GM12878 (cell line): Measurements from ENCODE around the gene LBHD1. TPM values are rescaled to one million over a fixed set of nuclear protein-coding genes. Genes with fewer than 3 reads are reported as not detected.

Experiments used
- BHLHE40 ChIP-seq, 2 experiments: fragments of 450-650 bp in 1 of 2; IDR thresholded peaks; 2 replicates each; pipeline ENCODE4 v1.6.1; 2011 to 2017; ENCODE audit warnings: low read depth in 2 of 2, borderline replicate concordance in 1 of 2, improper control_type of control experiment in 1 of 2, low read length in 1 of 2, mild to moderate bottlenecking in 1 of 2
- EGR1 ChIP-seq, 2 experiments: IDR thresholded peaks; 1 replicate in 1 of 2; 2 replicates in 1 of 2; pipeline ENCODE4 v1.6.1; 2011 to 2012; ENCODE audit warnings: low read depth in 2 of 2, low read length in 2 of 2, borderline replicate concordance in 1 of 2, mild to moderate bottlenecking in 1 of 2, moderate library complexity in 1 of 2
- FOXM1 ChIP-seq: IDR thresholded peaks from 2 replicates; pipeline ENCODE4 v1.6.1; 2012; ENCODE audit warnings: low read depth, mild to moderate bottlenecking, inconsistent platforms, low read length, moderate library complexity
- KAT2A ChIP-seq: conservative IDR thresholded peaks from 2 replicates; pipeline ENCODE4 v1.6.1; 2011; ENCODE audit warnings: low read depth, low read length; ENCODE audit not compliant: control insufficient read depth
- MEF2A ChIP-seq: IDR thresholded peaks from 2 replicates; pipeline ENCODE4 v1.6.1; 2011; ENCODE audit warnings: low read depth, mild to moderate bottlenecking, low read length, moderate library complexity; ENCODE audit not compliant: insufficient read depth
- NFYA ChIP-seq: IDR thresholded peaks from 2 replicates; pipeline ENCODE4 v1.6.1; 2011; ENCODE audit warnings: low read depth, mild to moderate bottlenecking, low read length, improper control_type of control experiment, borderline replicate concordance
- RELA ChIP-seq: fragments of 450-650 bp; IDR thresholded peaks from 2 replicates; pipeline ENCODE4 v1.8.0; 2014; ENCODE audit warnings: borderline replicate concordance; ENCODE audit not compliant: partially characterized antibody
- SIX5 ChIP-seq: IDR thresholded peaks from 2 replicates; pipeline ENCODE4 v1.6.1; 2011; ENCODE audit warnings: mild to moderate bottlenecking, low read depth, low read length, moderate library complexity; ENCODE audit not compliant: severe bottlenecking
- YY1 ChIP-seq: IDR thresholded peaks from 2 replicates; pipeline ENCODE4 v1.6.1; 2011; ENCODE audit warnings: low read depth, mild to moderate bottlenecking, low read length
- polyA plus RNA-seq, 11 experiments: library from polyadenylated mRNA; depleted of rRNA in 4 of 11; unstranded in 6 of 11; stranded (reverse) in 5 of 11; fragments of >200 nt; fragmentation: Nextera tagmentation in 4 of 11; fragmentation: Illumina TruSeq in 1 of 11; extraction: Ambion mirVana in 4 of 11; extraction: Trizol in 1 of 11; gene quantifications; 1 replicate in 1 of 11; 2 replicates in 10 of 11; pipeline versions ENCODE4 v1.2.1 to v1.2.3, GENCODE V29; 2011 to 2016; ENCODE audit warnings: inconsistent platforms in 2 of 11, missing spikeins in 2 of 11, low read depth in 1 of 11
- total RNA-seq, 4 experiments: library from RNA; depleted of rRNA in 3 of 4; stranded (reverse); fragments of >200 nt in 3 of 4; fragmentation: Illumina TruSeq in 1 of 4; extraction: Trizol in 1 of 4; gene quantifications; 2 replicates each; pipeline versions ENCODE4 v1.2.1 to v1.2.3, GENCODE V29; 2013 to 2021
- TF ChIP-seq, protein P1 (sequence below): IDR thresholded peaks from 2 replicates; pipeline ENCODE4 v1.6.1; 2011; ENCODE audit warnings: low read depth, mild to moderate bottlenecking, low read length, moderate library complexity, borderline replicate concordance; ENCODE audit errors: extremely low read depth
- TF ChIP-seq, protein P2 (sequence below): fragments of 150-350 bp; IDR thresholded peaks from 2 replicates; pipeline ENCODE4 v1.6.1; 2014; ENCODE audit warnings: mild to moderate bottlenecking, low read depth, low read length
- TF ChIP-seq, protein P3 (sequence below): IDR thresholded peaks from 2 replicates; pipeline ENCODE4 v1.6.1; 2012; ENCODE audit warnings: low read depth, low read length, improper control_type of control experiment
- TF ChIP-seq, protein P4 (sequence below): fragments of 450-650 bp; formaldehyde crosslinking; IDR thresholded peaks from 2 replicates; pipeline ENCODE4 v1.4.0; 2020; ENCODE audit warnings: mild to moderate bottlenecking, moderate library complexity
- TF ChIP-seq, protein P5 (sequence below): fragments of 450-650 bp; IDR thresholded peaks from 2 replicates; pipeline ENCODE4 v1.6.1; 2018; ENCODE audit warnings: mild to moderate bottlenecking, low read depth, moderate library complexity; ENCODE audit not compliant: partially characterized antibody
- TF ChIP-seq, protein P6 (sequence below): fragments of 450-650 bp; IDR thresholded peaks from 2 replicates; pipeline ENCODE4 v1.6.1; 2016; ENCODE audit warnings: mild to moderate bottlenecking

The LBHD1 gene
- total and polyA plus RNA-seq, 10 of the 15 experiments (the other 5 are each of a cell fraction or from before 2014, with no cell fraction given) = 0.79 to 12.0 (median 7.6) TPM

DNA sequence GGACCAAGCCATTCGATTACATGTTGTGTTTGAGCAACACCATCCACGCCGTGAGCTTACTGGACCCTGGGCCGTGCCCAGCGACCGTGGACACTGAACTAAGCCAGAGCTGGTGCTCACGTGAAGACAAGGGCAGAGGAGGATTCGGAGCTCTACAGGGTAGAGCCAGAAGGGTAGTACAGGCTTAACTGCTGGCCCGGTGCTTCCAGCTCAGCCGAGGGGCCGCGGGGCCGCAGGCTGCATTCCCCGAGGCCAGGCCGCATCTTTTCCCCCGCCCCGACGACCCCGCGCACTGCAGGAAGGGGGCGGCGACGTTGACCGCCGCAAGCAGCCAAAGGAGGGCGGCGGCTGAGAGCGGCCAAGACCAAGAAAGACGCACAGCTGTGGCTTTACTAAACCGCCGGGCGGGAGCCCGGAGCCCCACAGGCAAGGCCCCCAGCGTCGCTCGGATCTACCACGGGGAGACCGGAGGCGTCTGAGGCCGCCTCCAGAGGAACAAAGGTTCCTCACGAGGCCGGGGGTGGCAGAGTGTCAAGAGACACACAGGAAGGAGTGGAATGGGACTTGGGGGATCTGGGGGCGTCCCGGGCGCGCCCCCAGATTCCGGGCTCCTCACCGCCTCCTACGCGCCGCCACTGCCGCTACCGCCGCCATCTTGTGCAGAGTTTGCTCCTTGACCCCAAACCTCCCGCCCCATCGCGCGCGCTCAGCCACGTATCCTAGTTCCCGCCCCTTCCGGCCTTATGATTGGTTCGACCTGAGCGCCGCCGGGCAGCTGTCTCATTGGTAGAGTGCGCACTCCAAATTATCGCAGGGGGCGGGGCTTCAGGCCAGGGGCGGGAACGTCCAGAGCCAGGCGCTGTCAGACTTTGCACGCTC is 25.9 kb downstream of the LBHD1 start, which contains the start of gene GANAB (continued):
- TF ChIP-seq EGR1 (IDR thresholded peaks at IDR 0.05; ENCODE audit: borderline replicate concordance in 1 of 2, low read depth in 2 of 2, low read length in 2 of 2) (peak in 1 of 2 experiments; percentile 93; a peak in 2 of 3 replicates), FOXM1 (no peak), NFYA (no peak), MEF2A (no peak), BHLHE40 (IDR thresholded peaks at IDR 0.05; ENCODE audit: borderline replicate concordance in 1 of 2, low read depth in 2 of 2, low read length in 1 of 2) (peak; percentile 3 to 7; a peak in 1 of 4 replicates), RELA (no peak), SIX5 (no peak), YY1 (peak; percentile 99), KAT2A (no peak)
- TF ChIP-seq, protein P1, sequence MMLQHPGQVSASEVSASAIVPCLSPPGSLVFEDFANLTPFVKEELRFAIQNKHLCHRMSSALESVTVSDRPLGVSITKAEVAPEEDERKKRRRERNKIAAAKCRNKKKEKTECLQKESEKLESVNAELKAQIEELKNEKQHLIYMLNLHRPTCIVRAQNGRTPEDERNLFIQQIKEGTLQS = no peak
- TF ChIP-seq, protein P2, sequence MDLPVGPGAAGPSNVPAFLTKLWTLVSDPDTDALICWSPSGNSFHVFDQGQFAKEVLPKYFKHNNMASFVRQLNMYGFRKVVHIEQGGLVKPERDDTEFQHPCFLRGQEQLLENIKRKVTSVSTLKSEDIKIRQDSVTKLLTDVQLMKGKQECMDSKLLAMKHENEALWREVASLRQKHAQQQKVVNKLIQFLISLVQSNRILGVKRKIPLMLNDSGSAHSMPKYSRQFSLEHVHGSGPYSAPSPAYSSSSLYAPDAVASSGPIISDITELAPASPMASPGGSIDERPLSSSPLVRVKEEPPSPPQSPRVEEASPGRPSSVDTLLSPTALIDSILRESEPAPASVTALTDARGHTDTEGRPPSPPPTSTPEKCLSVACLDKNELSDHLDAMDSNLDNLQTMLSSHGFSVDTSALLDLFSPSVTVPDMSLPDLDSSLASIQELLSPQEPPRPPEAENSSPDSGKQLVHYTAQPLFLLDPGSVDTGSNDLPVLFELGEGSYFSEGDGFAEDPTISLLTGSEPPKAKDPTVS = no peak
- TF ChIP-seq, protein P3, sequence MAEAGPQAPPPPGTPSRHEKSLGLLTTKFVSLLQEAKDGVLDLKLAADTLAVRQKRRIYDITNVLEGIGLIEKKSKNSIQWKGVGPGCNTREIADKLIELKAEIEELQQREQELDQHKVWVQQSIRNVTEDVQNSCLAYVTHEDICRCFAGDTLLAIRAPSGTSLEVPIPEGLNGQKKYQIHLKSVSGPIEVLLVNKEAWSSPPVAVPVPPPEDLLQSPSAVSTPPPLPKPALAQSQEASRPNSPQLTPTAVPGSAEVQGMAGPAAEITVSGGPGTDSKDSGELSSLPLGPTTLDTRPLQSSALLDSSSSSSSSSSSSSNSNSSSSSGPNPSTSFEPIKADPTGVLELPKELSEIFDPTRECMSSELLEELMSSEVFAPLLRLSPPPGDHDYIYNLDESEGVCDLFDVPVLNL = peak; percentile 72
- TF ChIP-seq, protein P4, sequence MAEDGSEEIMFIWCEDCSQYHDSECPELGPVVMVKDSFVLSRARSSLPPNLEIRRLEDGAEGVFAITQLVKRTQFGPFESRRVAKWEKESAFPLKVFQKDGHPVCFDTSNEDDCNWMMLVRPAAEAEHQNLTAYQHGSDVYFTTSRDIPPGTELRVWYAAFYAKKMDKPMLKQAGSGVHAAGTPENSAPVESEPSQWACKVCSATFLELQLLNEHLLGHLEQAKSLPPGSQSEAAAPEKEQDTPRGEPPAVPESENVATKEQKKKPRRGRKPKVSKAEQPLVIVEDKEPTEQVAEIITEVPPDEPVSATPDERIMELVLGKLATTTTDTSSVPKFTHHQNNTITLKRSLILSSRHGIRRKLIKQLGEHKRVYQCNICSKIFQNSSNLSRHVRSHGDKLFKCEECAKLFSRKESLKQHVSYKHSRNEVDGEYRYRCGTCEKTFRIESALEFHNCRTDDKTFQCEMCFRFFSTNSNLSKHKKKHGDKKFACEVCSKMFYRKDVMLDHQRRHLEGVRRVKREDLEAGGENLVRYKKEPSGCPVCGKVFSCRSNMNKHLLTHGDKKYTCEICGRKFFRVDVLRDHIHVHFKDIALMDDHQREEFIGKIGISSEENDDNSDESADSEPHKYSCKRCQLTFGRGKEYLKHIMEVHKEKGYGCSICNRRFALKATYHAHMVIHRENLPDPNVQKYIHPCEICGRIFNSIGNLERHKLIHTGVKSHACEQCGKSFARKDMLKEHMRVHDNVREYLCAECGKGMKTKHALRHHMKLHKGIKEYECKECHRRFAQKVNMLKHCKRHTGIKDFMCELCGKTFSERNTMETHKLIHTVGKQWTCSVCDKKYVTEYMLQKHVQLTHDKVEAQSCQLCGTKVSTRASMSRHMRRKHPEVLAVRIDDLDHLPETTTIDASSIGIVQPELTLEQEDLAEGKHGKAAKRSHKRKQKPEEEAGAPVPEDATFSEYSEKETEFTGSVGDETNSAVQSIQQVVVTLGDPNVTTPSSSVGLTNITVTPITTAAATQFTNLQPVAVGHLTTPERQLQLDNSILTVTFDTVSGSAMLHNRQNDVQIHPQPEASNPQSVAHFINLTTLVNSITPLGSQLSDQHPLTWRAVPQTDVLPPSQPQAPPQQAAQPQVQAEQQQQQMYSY (CRISPR knock-in tag) = no peak
- TF ChIP-seq, protein P5, sequence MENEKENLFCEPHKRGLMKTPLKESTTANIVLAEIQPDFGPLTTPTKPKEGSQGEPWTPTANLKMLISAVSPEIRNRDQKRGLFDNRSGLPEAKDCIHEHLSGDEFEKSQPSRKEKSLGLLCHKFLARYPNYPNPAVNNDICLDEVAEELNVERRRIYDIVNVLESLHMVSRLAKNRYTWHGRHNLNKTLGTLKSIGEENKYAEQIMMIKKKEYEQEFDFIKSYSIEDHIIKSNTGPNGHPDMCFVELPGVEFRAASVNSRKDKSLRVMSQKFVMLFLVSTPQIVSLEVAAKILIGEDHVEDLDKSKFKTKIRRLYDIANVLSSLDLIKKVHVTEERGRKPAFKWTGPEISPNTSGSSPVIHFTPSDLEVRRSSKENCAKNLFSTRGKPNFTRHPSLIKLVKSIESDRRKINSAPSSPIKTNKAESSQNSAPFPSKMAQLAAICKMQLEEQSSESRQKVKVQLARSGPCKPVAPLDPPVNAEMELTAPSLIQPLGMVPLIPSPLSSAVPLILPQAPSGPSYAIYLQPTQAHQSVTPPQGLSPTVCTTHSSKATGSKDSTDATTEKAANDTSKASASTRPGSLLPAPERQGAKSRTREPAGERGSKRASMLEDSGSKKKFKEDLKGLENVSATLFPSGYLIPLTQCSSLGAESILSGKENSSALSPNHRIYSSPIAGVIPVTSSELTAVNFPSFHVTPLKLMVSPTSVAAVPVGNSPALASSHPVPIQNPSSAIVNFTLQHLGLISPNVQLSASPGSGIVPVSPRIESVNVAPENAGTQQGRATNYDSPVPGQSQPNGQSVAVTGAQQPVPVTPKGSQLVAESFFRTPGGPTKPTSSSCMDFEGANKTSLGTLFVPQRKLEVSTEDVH = no peak
- TF ChIP-seq, protein P6, sequence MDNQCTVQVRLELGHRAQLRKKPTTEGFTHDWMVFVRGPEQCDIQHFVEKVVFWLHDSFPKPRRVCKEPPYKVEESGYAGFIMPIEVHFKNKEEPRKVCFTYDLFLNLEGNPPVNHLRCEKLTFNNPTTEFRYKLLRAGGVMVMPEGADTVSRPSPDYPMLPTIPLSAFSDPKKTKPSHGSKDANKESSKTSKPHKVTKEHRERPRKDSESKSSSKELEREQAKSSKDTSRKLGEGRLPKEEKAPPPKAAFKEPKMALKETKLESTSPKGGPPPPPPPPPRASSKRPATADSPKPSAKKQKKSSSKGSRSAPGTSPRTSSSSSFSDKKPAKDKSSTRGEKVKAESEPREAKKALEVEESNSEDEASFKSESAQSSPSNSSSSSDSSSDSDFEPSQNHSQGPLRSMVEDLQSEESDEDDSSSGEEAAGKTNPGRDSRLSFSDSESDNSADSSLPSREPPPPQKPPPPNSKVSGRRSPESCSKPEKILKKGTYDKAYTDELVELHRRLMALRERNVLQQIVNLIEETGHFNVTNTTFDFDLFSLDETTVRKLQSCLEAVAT = peak; percentile 58; the same call in 1 of the 2 replicates
